ENCODE measurements around the gene TENM3.

The TENM3 gene

DNA sequence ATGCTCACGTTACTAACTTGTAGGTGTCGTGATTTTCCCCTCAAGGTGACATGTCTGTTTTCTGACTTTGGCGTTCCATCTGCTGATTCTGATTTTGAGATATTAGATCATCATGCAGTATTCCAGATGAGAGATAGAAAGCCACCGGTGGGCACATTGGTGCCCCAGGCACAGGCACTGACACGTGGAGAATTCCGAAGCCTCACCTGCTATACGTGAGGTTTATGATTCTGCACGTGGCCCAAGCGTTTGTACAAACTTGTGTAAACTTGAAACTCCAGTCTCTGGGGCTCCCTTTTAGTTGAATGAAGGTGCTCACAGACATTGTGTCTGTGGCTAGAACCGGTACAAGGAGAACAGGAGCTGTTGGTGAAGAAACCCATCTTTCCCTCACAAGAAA lies 81.1 kb downstream of the TENM3 start (continued):
- TF ChIP-seq, protein P1, sequence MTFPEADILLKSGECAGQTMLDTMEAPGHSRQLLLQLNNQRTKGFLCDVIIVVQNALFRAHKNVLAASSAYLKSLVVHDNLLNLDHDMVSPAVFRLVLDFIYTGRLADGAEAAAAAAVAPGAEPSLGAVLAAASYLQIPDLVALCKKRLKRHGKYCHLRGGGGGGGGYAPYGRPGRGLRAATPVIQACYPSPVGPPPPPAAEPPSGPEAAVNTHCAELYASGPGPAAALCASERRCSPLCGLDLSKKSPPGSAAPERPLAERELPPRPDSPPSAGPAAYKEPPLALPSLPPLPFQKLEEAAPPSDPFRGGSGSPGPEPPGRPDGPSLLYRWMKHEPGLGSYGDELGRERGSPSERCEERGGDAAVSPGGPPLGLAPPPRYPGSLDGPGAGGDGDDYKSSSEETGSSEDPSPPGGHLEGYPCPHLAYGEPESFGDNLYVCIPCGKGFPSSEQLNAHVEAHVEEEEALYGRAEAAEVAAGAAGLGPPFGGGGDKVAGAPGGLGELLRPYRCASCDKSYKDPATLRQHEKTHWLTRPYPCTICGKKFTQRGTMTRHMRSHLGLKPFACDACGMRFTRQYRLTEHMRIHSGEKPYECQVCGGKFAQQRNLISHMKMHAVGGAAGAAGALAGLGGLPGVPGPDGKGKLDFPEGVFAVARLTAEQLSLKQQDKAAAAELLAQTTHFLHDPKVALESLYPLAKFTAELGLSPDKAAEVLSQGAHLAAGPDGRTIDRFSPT (tag by site-specific recombination; IDR thresholded peaks at IDR 0.05), result no peak

DNA sequence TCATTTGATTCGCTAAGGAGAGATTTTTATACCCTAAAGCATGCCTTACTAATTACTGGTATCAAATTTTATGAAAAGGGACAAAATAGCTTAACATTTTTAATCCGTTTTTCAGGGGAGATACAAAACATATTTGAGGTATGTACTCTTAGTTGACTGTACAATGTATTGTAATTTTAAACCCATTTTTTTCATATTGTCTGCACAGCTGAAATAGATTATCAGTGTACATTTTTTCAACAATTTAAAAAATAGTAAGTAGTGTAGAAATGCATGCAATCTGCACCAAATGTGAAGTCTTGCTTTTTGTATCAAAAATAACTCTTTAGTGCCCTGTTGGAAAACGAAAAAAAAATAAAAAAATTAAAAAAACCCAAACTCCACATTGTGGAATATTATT lies 82.2 kb downstream of the TENM3 start:
- Histone ChIP-seq H3K4me3 (ENCODE audit: low read depth, low read length) (no peak overlapping the region), H3K27ac (ENCODE audit: extremely low read depth, low read depth, low read length) (no peak overlapping the region), H3K36me3 (ENCODE audit: control insufficient read depth in 2 of 2, insufficient read depth in 1 of 2, low read length in 2 of 2) (peaks cover 0 to 5% of the 10 kb centered on the region in 2 experiments; a peak in 1 of 3 replicates), H3K4me1 (ENCODE audit: control insufficient read depth, insufficient read depth, low read length) (no peaks in the 10 kb centered on the region), H3K9me3 (ENCODE audit: control insufficient read depth, insufficient read depth, low read depth, low read length) (no peaks in the 10 kb centered on the region)
- CTCF ChIA-PET, result no interaction called here
- TF ChIP-seq ZNF560 (tag by site-specific recombination; IDR thresholded peaks at IDR 0.05; ENCODE audit: borderline replicate concordance), result no peak
- no peak for TF ChIP-seq ZNF626 (tag by site-specific recombination; IDR thresholded peaks at IDR 0.05)
- TF ChIP-seq, protein P2, sequence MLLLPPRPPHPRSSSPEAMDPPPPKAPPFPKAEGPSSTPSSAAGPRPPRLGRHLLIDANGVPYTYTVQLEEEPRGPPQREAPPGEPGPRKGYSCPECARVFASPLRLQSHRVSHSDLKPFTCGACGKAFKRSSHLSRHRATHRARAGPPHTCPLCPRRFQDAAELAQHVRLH (tag by site-specific recombination; IDR thresholded peaks at IDR 0.05), result no peak
- TF ChIP-seq, protein P3, sequence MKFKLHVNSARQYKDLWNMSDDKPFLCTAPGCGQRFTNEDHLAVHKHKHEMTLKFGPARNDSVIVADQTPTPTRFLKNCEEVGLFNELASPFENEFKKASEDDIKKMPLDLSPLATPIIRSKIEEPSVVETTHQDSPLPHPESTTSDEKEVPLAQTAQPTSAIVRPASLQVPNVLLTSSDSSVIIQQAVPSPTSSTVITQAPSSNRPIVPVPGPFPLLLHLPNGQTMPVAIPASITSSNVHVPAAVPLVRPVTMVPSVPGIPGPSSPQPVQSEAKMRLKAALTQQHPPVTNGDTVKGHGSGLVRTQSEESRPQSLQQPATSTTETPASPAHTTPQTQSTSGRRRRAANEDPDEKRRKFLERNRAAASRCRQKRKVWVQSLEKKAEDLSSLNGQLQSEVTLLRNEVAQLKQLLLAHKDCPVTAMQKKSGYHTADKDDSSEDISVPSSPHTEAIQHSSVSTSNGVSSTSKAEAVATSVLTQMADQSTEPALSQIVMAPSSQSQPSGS (tag by site-specific recombination; IDR thresholded peaks at IDR 0.05; ENCODE audit: low read depth), result no peak
- no peak for TF ChIP-seq ZNF837 (tag by site-specific recombination; IDR thresholded peaks at IDR 0.05)
- no peak for TF ChIP-seq REPIN1 (tag by site-specific recombination; IDR thresholded peaks at IDR 0.05; ENCODE audit: low read depth)
- TF ChIP-seq KLF8 (tag by site-specific recombination; IDR thresholded peaks at IDR 0.05), result no peak
- TF ChIP-seq ZNF324 (tag by site-specific recombination; IDR thresholded peaks at IDR 0.05), result no peak
- TF ChIP-seq, protein P4, sequence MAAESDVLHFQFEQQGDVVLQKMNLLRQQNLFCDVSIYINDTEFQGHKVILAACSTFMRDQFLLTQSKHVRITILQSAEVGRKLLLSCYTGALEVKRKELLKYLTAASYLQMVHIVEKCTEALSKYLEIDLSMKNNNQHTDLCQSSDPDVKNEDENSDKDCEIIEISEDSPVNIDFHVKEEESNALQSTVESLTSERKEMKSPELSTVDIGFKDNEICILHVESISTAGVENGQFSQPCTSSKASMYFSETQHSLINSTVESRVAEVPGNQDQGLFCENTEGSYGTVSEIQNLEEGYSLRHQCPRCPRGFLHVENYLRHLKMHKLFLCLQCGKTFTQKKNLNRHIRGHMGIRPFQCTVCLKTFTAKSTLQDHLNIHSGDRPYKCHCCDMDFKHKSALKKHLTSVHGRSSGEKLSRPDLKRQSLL (tag by site-specific recombination; IDR thresholded peaks at IDR 0.05), result no peak
- POLR2A ChIA-PET, result no interaction called here

DNA sequence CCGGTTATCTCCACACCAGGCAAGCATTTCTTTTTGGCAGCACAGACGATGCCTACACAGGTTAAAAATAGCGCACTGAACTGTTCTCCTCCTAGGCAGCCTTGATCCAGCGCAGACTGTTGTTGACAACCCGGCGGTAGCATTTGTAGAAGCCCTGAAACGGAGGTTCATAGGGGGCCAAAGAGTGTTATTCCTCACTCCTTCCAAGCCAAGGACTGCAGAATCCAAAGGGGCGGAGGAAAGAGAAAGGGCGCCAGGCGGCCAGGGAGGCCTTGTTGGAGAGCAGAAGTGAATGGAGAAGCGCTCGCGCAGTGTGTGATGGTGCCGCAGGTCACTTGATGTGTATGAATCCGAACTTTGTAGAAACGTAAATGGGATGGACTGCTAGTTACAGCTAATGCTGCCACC lies 82.7 kb downstream of the TENM3 start:
- no peaks in the 10 kb centered on the region for H3K4me1 ChIP-seq (ENCODE audit: control insufficient read depth, insufficient read depth, low read length)
- H3K4me3 ChIP-seq (ENCODE audit: low read depth, low read length), result no peak overlapping the region
- peaks cover 0 to 5% of the 10 kb centered on the region in 2 experiments; a peak in 1 of 3 replicates for H3K36me3 ChIP-seq (ENCODE audit: control insufficient read depth in 2 of 2, insufficient read depth in 1 of 2, low read length in 2 of 2)
- H3K27ac ChIP-seq (ENCODE audit: extremely low read depth, low read depth, low read length), result no peak overlapping the region
- H3K9me3 ChIP-seq (ENCODE audit: control insufficient read depth, insufficient read depth, low read depth, low read length), result no peaks in the 10 kb centered on the region
- TF ChIP-seq ZNF202 (tag by site-specific recombination; IDR thresholded peaks at IDR 0.05; ENCODE audit: borderline replicate concordance) (no peak), ZNF184 (tag by site-specific recombination; IDR thresholded peaks at IDR 0.05) (no peak), ZNF561 (tag by site-specific recombination; IDR thresholded peaks at IDR 0.05; ENCODE audit: borderline replicate concordance) (no peak), ZNF544 (tag by site-specific recombination; IDR thresholded peaks at IDR 0.05) (no peak), ZNF600 (tag by site-specific recombination; IDR thresholded peaks at IDR 0.05) (no peak), ZFP41 (tag by site-specific recombination; IDR thresholded peaks at IDR 0.05; ENCODE audit: borderline replicate concordance) (no peak)
- TF ChIP-seq, protein P2 (tag by site-specific recombination; IDR thresholded peaks at IDR 0.05), result no peak
- TF ChIP-seq, protein P5, sequence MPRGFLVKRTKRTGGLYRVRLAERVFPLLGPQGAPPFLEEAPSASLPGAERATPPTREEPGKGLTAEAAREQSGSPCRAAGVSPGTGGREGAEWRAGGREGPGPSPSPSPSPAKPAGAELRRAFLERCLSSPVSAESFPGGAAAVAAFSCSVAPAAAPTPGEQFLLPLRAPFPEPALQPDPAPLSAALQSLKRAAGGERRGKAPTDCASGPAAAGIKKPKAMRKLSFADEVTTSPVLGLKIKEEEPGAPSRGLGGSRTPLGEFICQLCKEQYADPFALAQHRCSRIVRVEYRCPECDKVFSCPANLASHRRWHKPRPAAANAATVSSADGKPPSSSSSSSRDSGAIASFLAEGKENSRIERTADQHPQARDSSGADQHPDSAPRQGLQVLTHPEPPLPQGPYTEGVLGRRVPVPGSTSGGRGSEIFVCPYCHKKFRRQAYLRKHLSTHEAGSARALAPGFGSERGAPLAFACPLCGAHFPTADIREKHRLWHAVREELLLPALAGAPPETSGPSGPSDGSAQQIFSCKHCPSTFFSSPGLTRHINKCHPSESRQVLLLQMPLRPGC (tag by site-specific recombination; IDR thresholded peaks at IDR 0.05), result no peak
- TF ChIP-seq, protein P6, sequence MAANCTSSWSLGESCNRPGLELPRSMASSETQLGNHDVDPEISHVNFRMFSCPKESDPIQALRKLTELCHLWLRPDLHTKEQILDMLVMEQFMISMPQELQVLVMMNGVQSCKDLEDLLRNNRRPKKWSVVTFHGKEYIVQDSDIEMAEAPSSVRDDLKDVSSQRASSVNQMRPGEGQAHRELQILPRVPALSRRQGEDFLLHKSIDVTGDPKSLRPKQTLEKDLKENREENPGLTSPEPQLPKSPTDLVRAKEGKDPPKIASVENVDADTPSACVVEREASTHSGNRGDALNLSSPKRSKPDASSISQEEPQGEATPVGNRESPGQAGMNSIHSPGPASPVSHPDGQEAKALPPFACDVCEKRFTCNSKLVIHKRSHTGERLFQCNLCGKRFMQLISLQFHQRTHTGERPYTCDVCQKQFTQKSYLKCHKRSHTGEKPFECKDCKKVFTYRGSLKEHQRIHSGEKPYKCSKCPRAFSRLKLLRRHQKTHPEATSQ (tag by site-specific recombination; IDR thresholded peaks at IDR 0.05), result no peak
- POLR2A ChIA-PET, result no interaction called here
- CTCF ChIA-PET, result interaction anchor here (0.6 kb wide), 1 partner anchor 806 kb away, joined by 3 read pairs; no protein-coding TSS in a partner anchor
